CD4-positive, alpha-beta T cell treated with Interleukin-15 for 4 hours (primary cell): ENCODE measurements around the gene LRG1.

Experiments used
- DNase-seq: peaks from one replicate; pipeline ENCODE4 v3.0.0-alpha.2; 2020; ENCODE audit warnings: low spot score

The LRG1 gene, protein sequence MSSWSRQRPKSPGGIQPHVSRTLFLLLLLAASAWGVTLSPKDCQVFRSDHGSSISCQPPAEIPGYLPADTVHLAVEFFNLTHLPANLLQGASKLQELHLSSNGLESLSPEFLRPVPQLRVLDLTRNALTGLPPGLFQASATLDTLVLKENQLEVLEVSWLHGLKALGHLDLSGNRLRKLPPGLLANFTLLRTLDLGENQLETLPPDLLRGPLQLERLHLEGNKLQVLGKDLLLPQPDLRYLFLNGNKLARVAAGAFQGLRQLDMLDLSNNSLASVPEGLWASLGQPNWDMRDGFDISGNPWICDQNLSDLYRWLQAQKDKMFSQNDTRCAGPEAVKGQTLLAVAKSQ

DNA sequence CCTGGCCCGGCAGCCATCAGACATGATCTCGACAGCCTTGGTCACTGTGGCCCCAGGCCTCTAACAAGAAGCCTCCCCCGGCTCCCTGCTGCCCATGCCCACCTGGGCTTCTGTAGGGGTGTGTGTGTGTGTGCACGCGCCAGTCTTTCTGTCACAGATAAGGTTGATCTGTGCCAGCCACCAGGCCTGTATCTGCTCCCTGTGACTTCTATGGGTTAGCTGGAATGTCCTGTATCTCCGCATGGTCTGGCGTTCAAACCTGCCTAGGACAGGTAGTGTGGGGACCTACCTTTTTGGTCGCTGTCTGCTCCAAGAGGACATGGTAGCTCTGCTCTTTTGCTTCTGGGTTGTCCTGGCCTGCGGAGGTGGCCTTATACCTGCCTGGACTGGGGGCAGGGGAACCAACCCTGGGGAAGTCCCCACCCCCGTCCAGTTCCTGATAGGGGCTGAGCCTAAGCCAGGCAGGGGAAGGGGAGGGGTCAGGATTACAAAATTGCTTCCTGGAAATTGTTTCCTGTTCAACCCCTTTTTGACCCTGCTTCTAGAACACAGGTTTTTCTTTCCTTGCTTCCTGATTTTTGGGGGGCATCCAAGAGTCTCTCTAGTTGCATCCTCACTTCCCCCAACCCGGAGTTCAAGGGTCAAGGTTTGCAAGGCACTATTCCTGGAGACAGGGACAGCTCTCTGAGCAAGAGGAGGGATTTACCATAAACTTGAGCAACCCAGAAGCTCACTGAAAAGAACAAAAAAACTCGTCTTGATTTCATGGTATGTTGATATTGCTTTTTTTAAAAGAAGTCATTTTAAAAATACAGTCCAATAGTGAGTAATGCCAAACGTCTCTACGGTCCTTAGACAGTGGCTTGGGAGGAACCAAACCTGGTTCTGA is at the start of gene LRG1:
Gene LRG1, minus strand, starts transcription at position 344 of the 889 bp plus-strand sequence. Its CDS starts 23 bp downstream, at position 321.
- no peak for DNase-seq

DNA sequence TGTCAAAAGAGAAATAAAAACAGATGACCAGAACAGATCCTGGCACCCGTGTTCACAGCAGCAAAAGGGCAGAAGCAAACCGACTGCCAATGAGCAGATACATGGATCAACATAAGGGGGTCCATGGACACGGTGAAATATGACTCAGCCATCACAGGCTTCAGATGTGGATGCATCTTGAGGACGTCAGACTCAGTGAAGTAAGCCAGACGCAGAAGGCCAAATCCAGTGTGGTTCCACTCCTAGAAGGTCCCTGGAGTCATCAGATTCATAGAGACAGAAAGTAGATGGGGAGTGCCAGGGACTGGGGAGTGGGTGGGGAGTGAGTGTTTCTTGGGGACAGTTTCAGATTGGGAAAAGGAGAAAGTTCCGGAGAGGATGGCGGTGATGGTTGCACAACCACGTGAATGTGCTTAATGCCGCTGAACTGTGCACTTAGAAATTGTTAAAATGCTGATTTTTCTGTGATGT is 48.5 kb upstream of the LRG1 start:
- DNase-seq, result no peak

DNA sequence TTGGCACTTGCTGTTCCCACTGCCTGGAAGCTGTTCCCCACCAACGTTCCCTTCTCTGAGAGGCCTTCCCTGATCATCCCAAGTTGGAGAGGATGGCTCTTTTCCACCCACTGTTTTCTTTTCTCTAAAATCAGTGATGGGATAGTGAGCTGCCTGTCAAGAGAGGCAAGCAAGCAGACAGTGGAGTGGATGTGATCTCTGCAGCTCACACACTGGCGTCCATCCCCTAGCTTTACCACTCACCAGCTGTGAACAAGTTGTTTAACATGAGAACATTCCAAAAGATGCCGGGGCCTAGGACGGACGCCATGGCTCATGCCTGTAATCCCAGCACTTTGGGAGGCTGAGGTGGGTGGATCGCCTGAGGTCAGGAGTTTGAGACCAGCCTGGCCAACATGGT is 47.7 kb upstream of the LRG1 start:
- no peak for DNase-seq

DNA sequence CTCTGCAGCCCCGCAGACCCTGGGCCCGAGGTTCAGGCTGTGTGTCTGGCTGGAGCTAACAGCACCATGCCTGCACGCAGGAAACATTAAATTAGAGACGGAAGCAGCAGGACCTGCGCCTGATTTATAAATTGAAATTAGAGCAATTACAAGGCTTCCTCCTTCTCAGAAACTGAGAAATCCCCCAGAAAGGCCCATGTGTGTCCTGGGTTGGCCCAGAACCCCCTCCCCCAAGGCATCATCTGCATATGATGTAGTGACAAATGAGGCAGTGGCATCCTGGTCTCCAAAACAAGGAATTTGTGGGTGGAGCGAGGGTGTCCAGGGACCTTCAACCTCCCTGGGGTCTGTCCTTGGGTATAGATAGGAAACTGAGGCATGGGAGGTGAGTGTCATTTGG is 46.9 kb upstream of the LRG1 start:
- no peak for DNase-seq

DNA sequence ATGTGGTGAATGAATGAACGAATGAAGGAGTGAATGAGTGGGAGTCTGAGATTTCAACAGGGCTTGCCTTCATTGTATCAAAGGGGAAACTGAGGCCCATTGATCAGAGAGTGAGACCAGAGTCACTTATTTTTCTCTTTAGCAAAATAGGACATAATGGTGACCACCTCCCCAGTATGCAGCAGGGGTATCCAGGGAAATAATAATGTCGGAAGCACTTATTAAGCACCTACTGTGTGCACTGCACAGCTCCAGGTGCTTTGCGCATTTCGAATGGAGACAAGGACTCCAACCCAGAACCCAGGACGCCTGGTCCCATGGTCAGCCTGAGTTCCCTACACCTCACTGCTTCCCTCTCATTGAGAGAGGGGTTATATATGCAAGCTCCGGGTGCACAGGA is 46.4 kb upstream of the LRG1 start:
- no peak for DNase-seq

DNA sequence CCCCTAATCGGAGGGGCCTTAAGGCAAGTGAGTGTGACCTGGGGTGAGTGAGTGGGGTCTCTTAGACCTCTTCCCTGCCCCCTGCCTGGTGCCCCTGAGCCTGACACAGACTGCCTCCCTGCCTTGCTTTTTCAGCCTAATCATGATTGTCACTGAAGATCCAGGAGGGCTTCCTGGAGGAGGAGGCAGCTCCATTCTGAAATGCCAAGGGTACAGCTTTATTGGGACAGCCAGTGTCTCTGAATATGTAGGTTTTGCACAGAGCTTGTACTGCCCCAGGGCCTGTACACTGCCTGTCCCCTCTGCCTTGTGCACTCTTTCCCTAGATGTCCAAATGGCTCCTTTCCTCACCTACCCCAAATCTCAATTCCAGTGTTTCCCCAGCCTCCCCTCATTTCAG is 45.7 kb upstream of the LRG1 start:
- DNase-seq, result no peak

DNA sequence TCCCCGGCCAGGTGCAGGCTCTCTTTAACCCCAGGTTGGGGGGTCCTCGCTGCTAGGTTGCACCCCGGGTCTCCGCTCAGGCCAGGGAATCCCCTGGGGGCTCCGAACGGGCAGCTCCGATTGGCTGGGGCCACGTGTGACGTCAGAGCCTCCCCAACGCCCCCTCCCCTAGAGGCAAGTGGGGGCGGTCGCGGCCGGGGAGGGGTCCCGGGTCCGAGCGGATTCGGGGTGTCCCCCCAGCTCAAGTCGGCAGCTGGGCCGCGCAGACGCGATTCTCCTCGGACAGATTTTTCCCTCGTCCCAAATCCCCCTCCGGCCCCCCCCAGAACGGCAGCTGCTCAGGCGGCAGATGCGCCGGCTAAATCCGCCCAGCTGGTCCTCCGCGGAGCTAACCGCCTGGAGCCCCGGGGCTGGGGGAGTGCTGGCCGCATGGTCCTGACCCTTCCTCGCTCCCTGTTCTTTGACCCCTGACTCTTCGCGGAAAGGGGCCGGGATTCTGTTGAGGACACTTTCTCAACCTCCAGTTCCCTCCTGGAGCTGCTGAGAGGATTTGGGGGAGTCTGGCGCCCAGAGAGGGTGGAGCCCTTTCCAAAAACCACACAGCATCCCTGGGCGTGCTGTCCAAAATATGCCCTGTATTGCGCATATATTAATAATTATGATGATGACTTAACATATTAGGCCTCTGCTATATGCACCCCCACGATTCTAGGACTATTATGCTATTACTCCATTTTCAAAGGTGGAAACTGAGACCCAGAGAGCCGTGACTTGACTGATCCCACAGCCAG is 45.0 kb upstream of the LRG1 start:
- DNase-seq, result no peak

DNA sequence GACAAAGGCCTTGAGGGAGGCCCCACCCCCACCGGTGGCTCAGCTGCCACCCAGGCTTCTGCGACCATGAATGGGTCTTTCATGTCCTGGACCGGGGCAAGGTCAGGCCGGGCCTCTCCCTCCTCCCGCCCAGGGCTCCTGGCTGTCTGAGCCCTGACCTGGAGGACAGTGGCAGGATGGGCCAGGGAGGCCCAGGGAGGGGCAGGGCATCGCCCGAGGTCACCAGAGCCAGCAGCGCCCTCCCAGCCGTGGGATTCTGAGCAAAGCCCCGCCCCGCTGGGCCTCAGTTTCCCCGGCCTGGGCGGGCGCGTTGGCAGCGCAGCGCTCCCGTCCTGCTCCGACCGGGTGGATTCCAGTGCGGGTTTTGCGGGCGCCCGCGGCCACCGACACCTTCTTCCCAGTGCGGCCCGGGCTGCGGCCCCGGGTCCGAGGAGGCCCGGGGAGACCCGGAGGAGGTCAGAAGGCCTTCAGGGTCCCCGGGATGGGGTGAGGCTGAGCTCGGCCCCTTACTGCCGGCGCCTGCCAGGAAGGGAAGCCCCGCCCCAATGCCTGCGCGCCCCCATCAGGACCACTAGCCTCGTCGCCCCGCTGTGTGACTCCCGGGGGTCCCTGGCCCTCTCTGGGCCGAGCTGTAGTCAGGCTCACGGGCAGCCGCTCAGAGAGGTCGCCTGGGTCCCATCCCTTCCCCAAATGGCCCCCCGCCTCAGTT is 44.3 kb upstream of the LRG1 start:
- DNase-seq, result no peak

DNA sequence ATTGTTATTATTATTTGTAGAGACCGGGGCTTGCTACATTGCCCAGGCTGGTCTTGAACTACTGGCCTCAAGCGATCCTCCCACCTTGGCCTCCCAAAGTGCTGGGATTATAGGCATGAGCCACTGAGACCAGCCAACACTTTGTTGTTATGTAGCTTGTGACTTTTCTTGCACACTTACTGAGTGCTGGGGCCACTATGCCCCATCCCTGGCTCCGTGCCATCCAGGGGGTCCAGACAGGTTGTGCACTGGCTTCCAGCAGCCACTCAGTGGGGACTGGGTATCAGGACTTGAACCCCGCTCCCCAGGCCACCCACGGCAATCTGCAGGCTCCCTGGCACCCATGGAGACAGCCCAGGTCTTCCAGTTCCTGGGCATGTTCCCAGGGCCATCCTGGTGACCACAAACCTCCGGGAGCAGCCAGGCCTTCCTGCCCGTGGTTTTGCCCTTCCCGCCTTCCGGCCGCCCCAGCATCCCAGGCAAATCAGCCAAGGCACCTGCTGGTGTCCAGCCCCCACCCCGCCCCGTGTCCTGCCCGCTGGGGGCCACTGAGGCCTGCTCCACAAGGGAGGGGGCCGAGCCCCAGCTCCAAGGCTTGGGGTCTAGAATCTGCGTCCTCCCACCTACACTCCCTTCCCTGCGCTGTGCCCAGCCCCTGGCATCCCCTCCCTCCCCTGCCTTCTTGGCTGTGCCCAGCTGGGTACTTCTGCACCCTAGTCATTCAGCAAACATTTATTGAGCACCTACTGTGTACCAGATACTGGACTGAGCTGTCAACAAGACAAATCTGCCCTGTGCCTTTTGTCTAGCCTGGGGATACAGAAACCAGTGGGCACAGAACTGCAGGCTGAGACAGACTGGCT is 43.4 kb upstream of the LRG1 start:
- DNase-seq, result no peak

DNA sequence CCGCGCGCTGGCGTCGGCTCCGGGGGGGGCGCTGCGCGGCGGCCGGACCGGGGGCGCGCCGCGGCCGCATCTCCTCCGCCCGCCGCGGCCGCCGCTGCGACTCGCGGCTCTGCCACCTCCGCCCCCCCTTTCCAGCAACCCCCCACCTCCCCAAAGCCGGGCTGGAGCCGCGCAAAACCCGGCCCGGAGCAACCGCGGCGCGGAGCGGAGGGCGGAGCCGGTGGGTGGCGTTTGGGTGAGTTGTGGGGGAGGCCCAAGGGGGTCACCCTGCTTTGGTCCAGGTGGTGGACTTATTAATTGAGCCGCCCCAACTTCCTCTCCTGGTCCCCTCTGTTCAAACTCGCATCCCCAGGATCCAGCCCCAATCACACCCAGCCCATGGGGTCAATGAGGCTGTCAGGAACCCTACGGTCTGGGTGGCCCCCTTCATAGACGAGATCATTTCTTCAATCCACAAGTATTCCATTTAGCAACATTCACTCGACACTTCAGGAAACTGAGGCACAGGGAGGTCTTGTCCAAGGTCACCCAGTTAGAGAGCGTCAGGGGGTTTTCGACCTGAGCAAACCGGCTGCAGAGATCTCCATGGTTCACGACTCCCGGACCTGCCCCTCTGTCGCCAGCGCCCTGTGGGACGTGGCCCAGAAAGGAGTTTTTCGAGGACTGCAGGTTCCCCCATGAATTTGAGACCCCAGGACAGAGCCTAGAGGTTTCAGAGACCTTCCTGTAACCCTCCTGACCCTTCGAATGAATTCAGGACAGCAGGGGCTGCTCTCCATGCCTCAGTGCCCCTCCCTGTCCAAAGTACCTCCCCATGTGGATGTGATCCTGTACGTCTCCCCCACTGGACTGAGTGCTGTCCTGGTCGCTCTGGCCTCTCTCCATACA is 42.1 kb upstream of the LRG1 start:
- no peak for DNase-seq

DNA sequence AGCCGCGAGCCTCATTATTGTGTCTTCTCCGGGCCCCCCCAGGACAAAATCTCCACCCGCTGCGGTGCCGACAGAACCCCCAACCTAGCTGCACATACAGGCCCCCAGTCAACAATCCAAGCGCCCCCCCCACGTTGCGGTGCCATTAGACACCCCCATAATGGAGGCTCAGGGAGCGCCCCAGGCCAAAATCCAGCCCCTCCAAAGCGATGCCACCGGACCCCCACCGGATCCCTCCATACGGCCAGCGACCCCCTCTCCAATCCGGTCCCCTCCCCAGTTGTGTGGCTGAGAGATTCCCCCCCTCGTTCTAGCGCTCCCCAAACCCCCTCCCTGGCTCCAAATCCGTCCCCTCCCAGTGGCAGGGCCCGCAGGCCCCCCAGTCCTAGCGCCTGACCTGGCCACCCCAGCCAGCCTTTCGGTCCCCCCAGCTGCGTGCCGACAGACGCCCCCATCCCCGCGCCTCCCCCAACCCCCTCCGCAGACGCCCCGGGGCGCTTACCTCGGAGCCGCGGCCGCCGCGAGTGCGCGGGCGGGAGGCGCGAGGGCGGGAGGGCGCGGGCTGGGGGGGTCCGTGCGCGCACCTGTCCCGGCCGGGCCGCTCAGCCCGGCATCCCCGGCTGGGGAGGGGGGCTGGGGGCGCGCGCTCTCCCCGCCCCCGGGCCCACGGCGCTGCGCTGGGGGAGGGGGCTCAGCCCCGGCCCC is 41.3 kb upstream of the LRG1 start:
- DNase-seq, result no peak

DNA sequence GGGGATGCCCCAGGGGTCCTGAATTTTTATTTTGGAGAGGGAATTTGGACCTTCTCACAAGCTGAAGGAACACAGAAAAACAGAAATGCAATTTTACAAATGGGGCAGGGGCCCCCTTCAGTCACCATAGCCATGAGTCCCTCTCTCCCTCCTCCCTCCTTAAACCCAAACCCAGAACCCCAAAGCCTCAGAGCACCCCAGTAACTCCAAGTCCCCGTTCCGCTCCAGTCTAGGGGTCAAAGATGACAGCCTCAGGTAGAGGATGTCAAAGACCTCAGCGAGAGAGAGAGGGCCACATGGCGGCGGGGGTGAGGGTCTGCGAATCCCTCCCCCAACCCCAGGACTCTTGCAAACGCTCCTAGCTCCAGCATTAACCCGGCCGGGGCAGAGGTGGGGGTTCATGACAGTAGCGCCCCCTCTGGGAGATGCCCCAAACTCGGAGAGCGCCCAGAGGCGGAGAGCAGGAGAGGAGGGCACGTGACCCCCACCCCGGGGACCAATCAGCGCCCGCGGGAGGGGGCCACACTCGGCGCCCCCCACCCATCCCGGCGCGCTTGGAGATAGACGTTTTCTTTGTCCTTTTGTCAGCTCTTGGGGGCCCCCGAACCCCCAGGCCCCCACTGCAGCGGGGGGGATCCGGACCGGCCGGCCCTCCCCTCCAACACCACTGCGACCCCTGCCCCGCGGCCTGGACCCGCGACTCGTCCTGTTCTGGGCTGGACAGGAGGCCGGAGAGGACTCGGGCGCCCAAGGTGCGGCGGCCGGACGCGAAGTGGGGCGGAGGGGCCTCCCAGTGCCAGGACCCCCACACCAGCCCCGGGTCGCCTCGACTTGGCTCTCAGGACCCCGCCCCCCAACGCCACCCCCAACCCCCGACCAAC is 40.4 kb upstream of the LRG1 start:
- DNase-seq, result no peak

DNA sequence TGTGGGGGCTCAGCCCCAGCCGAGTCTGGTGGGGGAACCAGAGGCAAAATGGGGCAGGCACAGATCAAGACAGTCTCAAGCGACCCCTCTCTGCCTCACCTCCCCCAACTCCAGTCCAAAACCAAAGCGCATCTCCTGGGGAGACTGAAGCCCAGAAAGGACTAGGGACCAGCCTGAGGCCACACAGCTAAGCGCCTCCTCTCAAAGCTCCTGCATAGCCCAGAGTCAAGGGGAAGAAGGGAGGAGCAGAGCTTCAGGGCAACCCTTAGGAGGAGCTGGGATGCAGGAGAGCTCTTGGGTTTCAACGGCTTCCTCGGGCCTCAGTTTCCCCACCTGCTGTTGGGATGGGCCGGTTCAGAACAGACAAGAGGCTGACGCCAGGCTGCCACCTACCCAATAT is 39.6 kb upstream of the LRG1 start:
- DNase-seq, result no peak

DNA sequence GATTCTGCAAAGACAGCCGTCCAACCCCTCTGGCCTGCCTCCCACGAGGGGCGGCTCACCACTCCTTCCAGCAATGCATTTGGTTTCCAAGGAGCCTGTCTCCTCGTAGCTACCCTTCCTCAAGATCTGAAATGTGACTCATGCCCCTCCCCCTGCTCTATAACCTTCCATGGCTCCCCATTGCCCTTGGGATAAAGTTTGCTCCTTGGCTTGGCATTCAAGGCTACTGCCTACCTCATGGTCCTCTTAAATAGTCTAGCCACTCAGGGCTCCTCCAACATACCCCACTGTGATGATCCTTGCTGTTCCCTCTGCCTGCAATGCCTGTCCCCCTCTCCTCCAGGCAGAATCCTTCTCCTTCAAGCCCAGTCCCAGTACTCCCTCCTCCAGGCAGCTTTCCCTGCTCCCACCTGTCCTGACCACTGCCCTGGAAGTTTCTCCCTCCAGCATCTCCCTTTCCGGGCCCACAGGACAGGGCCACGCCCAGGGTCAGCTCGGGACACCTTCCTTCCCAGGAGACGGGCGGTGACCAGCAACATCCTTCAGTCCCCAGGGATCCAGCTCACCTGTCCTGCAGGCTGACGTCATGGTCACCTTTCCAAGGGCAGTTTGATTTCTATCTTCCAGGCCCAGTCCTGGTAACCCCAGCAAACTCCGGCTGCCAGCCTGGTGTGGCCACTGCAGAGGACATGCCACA is 38.9 kb upstream of the LRG1 start:
- DNase-seq, result no peak

DNA sequence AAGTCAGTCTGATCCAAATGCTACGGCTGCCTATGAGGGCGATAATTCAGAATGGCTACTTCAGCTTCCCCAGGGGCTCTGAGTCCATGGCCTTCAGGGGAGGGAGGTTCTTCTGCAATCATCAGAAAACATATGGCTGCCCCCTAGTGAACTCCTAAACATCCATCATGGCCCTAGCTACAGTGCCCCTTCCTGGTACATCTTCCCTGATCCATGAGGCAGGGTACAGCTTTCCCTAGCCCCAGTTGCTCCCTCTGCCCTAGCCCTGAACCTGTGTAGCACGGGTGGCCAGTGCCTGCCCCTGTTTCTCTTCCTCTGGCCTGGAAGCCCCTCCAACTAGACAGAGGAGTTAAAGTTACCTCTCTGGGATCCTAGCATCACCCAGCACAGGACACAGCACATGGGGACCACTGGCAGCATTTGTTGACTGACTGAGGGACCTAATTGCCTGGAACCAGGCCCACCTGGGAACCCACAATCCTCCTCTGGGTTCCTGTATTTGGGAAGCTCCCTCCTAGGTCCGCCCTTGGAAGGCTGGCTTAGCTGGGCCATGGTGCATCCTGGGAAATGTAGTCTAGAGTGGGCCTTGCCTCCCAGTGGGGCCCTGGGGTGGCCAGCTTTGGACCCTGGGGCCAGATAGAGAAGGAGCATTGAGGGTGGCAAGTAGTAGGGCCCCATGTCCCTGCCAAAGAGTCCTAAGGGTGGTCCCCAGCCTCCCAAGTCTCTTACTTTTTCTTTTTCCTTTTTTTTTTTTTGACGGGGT is 37.4 kb upstream of the LRG1 start:
- DNase-seq, result no peak

DNA sequence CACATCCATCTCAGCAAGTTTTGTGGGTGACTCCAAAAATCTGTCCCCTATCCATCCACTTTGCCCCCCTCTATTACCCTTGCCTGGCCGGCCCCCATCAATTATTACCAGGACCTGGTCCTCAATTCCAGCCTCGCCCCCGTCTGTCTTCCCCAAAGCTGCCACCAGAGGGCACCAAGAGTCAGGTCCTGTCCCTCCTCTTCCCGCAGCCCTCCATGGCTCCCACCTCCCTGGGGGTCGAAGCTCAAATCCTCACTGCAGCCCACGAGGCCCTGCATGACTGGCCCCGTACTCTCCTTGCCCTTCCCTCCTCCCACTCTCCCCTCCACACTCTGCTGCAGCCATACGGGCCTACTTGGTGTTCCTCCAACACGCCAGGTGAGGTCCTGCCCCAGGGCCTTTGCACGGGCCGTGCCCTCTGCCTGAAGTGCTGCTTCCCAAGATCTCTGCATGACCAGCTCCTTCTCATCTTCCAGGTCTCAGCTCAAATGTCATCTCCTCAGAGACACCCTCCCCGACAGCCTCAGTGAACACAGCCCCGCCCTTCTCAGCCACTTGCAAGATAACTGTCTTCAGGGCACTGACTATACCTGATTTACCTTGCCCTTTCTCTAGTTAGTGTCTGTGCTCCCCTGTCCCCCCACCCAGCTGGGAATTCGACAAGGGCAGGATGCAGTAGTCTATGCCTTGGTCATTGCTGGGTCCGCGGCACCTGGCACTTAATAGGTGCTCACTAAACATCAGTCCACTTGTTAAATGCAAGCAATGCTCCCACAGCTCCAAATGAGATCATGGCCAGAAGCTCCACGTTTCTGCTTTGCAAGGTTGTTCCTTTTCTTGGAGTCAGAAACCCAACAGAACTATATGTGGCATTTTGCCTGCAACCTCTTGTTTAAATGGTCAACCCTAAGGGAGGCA is 36.4 kb upstream of the LRG1 start:
- DNase-seq, result peak; percentile 58
